C4-2B (cell line): ENCODE measurements around the gene SUMO4.
A peak's percentile ranks its signal among the peaks of the same experiment; 100 is the strongest.

Source experiments
- H3K27ac ChIP-seq: fragments of 450-650 bp; 2 replicates; pipeline ENCODE4 v1.5.1; 2017
- ZFX ChIP-seq: fragments of 450-650 bp; IDR thresholded peaks from 2 replicates; pipeline ENCODE4 v1.6.1; 2017
- TF ChIP-seq, protein P1 (sequence below): fragments of 450-650 bp; conservative IDR thresholded peaks from 2 replicates; pipeline ENCODE4 v1.5.1; 2017; ENCODE audit warnings: mild to moderate bottlenecking

Gene SUMO4

DNA sequence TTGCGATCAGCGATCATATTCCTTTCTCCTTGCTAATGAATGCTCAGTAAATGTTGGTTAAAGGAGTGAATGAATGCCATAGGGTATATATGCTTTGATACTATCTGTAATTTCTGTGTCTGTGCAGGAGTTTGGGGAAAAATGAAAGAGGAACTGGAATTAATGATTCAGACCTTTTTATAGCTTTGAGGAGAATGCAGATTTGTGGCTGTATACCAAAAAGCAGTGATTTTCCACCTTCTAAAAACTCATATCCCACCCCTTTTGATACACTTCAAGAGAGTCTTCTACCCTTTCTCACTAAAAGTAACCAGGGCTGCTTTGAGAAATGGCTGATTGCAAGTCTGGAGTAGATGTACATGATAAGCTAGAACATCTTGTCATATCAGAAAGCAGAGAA, 26.6 kb upstream of the SUMO4 start:
- H3K27ac ChIP-seq, result no peak overlapping the region
- TF ChIP-seq ZFX, result no peak
- TF ChIP-seq, protein P1, sequence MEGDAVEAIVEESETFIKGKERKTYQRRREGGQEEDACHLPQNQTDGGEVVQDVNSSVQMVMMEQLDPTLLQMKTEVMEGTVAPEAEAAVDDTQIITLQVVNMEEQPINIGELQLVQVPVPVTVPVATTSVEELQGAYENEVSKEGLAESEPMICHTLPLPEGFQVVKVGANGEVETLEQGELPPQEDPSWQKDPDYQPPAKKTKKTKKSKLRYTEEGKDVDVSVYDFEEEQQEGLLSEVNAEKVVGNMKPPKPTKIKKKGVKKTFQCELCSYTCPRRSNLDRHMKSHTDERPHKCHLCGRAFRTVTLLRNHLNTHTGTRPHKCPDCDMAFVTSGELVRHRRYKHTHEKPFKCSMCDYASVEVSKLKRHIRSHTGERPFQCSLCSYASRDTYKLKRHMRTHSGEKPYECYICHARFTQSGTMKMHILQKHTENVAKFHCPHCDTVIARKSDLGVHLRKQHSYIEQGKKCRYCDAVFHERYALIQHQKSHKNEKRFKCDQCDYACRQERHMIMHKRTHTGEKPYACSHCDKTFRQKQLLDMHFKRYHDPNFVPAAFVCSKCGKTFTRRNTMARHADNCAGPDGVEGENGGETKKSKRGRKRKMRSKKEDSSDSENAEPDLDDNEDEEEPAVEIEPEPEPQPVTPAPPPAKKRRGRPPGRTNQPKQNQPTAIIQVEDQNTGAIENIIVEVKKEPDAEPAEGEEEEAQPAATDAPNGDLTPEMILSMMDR, result no peak

DNA sequence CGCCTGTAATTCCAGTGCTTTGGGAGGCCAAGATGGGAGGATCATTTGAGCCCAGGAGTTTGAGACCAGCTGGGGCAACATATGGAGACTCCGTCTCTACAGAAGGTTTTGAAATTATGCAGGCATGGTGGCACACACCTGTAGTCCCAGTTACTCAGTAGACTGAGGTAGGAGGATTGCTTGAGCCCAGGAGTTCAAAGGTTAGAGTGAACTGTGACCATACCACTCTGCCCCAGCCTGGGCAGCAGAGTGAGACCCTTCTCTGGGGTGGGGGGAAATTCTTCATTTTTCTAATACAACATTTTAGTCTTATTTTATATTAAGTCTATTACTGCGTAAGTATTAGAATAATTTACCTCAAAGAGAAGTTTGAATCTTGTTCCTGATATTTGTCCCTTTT, 20.1 kb upstream of the SUMO4 start:
- TF ChIP-seq, protein P1, result no peak
- TF ChIP-seq ZFX, result no peak
- no peak overlapping the region for H3K27ac ChIP-seq

DNA sequence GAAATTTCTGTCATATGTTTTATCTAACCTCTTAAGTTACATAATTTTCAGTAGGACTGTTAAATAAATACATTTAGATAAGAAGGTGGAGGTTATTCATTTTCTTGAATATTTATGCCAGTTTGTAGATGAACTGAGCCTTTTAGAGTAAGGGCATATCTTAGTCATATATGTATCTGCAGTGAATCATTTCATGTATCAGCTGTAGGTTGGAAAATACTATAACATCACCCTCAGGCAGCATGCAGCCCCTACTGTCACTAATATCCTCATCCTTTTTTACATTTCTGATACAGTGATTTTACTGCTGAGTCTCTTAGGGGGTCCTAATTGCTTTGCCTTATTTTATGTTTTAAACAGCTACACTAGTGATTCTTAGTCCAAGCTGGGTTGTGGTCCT, 19.5 kb upstream of the SUMO4 start:
- TF ChIP-seq, protein P1, result no peak
- TF ChIP-seq ZFX, result no peak

DNA sequence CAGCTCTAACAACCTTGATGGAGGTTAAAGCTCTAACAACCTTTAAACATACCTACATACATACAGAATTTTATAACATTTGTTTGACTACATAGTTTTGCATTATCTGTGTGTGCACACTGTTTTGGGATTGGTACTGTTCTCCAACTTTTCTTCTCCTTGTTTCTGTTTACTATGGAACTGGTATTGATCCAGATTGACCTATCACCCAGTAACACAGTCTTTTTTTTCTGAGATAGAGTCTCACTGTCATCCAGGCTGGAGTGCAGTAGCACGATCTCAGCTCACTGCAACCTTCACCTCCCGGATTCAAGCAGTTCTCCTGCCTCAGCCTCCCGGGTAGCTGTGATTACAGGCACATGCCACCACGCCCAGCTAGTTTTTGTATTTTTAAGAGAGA, 16.7 kb upstream of the SUMO4 start:
- H3K27ac ChIP-seq, result no peak overlapping the region
- no peak for TF ChIP-seq ZFX
- TF ChIP-seq, protein P1, result no peak

More for the DNA sequence above, 19.5 kb upstream of the SUMO4 start:
- no peak overlapping the region for H3K27ac ChIP-seq

DNA sequence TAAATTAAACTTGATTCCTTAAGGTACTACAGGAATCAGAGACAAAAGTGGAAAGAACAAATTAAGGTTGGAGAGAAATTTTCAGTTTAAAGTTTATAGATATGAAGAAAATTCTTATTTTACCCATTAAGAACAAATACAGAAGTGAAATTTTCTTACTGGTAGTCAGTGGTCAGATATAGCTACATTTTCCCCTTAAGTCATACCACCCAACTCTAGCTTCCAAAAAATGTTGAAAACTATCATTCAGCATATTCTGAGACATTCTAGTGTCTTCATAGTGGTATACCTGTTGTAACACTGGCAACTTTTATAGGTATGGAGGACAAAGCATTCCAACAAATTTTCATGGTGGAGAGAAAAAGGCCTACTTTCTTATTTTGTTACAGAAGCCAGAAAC, 15.6 kb upstream of the SUMO4 start:
- no peak overlapping the region for H3K27ac ChIP-seq
- TF ChIP-seq, protein P1, result no peak
- no peak for TF ChIP-seq ZFX

DNA sequence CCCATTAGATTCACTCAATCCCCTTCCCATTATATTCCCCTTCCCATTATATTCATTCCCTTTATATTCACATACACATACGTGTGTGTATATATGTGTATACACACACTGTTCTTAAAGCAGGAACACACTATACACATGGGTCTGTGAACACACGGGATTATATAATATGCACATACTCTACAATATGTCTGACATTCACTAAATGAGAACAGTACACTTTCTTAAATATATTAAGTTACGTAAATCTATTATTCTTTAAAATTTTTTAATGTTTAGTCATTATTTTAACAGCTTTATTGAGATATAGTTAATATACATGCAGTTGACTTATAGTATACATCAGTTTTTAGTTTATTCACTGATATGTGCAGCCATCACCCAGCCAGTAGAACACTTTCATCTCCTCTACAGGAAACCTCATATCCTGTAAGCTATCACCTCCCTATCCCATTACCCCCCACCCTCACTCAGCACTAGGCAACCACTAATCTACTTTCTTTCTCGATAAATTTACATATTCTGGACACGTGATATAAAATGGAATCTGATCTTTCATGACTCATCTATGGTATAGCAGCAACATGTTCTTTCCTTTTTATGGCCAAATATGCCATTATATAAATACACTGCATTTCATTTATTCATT, 13.9 kb upstream of the SUMO4 start:
- TF ChIP-seq, protein P1, result no peak
- TF ChIP-seq ZFX, result no peak
- H3K27ac ChIP-seq, result no peak overlapping the region

DNA sequence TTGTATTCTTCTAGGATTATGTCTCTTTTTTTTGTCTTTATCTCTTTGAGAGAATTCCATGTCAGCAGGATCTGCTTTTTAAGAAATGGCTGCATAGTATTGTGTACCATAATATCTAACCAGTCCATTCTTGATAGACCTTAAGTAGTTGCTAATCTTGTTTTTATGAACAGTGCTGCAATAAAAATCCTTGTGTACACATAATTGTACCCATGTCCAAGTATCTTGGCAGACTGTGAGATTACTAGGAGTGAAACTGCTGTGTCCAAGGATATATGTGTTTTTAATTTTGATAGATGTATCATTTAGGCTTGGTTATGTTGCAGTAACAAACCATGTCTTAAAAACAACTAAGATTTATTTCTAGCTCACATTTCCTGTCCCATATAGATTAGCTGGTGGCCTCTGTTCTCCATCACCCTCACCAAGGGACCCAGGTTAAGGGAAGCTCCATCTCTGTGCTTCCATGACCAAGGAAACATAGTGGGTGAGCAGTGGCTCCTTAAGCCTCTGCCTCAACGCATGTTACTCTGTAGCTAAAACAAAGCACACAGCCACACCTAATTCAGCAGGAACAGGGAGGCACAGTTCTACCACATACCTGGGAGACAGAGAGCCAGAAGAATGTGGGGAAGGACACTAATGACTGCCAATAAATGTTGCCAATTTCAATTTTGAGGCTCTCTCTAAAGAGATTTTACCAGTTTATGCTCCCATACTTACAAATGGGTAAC, 12.1 kb upstream of the SUMO4 start:
- TF ChIP-seq, protein P1, result no peak
- no peak for TF ChIP-seq ZFX
- peak overlapping the region; percentile 58; the same call in 1 of the 2 replicates for H3K27ac ChIP-seq
